B cell (primary cell): ENCODE measurements around the gene NYNRIN.

Source experiments
- EZH2 ChIP-seq: IDR thresholded peaks from 2 replicates; pipeline ENCODE4 v1.6.1; 2012; ENCODE audit warnings: borderline replicate concordance, low read depth, mild to moderate bottlenecking, moderate library complexity, low read length; ENCODE audit not compliant: insufficient read depth, poor library complexity, severe bottlenecking
- TF ChIP-seq, protein P1 (sequence below): fragments of 200-600 bp; IDR thresholded peaks from one replicate; pipeline ENCODE4 v1.8.0; 2022; ENCODE audit warnings: antibody characterized with exemption, mild to moderate bottlenecking

DNA sequence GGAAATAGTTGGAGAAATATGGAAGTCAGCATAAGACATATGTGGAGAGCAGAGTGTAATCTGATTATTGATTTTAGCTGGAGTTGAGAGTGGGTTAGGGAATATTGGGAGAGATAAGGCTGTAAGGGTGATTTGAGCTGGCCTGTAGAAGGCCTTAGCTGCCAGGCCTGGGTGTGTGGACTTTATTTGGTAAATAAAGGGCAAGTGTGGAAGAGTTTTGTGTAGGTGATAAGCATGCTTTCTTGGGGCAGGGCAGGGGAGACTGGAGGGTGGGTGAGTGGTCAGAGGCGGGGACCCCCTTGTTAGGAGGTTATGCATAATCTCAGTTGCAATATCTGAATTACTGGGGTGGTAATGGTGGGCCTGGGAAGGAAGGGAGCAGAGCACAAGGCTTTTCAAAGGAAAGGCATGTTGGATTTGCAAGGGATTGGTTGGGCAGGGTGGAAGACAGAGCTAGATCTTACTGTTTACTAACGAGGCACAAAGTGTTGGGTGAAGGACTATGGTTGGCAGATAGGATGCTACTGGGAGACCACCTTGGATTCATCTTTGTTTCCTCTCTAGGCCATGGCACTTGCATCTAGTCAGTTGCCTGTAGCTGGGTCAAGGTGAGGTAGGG, 36.5 kb downstream of the NYNRIN start:
- TF ChIP-seq, protein P1, sequence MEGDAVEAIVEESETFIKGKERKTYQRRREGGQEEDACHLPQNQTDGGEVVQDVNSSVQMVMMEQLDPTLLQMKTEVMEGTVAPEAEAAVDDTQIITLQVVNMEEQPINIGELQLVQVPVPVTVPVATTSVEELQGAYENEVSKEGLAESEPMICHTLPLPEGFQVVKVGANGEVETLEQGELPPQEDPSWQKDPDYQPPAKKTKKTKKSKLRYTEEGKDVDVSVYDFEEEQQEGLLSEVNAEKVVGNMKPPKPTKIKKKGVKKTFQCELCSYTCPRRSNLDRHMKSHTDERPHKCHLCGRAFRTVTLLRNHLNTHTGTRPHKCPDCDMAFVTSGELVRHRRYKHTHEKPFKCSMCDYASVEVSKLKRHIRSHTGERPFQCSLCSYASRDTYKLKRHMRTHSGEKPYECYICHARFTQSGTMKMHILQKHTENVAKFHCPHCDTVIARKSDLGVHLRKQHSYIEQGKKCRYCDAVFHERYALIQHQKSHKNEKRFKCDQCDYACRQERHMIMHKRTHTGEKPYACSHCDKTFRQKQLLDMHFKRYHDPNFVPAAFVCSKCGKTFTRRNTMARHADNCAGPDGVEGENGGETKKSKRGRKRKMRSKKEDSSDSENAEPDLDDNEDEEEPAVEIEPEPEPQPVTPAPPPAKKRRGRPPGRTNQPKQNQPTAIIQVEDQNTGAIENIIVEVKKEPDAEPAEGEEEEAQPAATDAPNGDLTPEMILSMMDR, result no peak
- TF ChIP-seq EZH2, result no peak
